Measurements from ENCODE around the gene INF2.

- TF ChIP-seq CTCF (IDR thresholded peaks at IDR 0.05; ENCODE audit: low read length) (peak; percentile 99), EZH2 (IDR thresholded peaks at IDR 0.05; ENCODE audit: borderline replicate concordance, low read length) (no peak)
Observed at GRCh38 chr14:104639885-104640548, 49.4 kb upstream of the INF2 start.
